GM19238 (cell line): ENCODE data around the gene HBQ1.
A peak's percentile ranks its signal among the peaks of the same experiment; 100 is the strongest.
"Not testable (repeated sequence)": the region's sequence is repeated elsewhere in the genome, so short reads cannot be mapped to it uniquely, and the experiment has no call there.

Experiments
- DNase-seq: peaks from one replicate; pipeline ENCODE4 v3.0.0; 2011; ENCODE audit warnings: low spot score; ENCODE audit not compliant: insufficient read length

The HBQ1 gene

DNA sequence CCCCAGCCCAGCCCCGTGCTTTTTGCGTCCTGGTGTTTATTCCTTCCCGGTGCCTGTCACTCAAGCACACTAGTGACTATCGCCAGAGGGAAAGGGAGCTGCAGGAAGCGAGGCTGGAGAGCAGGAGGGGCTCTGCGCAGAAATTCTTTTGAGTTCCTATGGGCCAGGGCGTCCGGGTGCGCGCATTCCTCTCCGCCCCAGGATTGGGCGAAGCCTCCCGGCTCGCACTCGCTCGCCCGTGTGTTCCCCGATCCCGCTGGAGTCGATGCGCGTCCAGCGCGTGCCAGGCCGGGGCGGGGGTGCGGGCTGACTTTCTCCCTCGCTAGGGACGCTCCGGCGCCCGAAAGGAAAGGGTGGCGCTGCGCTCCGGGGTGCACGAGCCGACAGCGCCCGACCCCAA lies 4.3 kb upstream of the HBQ1 start:
- not testable (repeated sequence) for DNase-seq

DNA sequence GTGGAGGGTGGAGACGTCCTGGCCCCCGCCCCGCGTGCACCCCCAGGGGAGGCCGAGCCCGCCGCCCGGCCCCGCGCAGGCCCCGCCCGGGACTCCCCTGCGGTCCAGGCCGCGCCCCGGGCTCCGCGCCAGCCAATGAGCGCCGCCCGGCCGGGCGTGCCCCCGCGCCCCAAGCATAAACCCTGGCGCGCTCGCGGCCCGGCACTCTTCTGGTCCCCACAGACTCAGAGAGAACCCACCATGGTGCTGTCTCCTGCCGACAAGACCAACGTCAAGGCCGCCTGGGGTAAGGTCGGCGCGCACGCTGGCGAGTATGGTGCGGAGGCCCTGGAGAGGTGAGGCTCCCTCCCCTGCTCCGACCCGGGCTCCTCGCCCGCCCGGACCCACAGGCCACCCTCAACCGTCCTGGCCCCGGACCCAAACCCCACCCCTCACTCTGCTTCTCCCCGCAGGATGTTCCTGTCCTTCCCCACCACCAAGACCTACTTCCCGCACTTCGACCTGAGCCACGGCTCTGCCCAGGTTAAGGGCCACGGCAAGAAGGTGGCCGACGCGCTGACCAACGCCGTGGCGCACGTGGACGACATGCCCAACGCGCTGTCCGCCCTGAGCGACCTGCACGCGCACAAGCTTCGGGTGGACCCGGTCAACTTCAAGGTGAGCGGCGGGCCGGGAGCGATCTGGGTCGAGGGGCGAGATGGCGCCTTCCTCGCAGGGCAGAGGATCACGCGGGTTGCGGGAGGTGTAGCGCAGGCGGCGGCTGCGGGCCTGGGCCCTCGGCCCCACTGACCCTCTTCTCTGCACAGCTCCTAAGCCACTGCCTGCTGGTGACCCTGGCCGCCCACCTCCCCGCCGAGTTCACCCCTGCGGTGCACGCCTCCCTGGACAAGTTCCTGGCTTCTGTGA lies 3.5 kb upstream of the HBQ1 start, which contains the start of gene HBA1:
Gene HBA1 (plus strand): TSS at position 204 of the 906 bp plus-strand sequence. CDS start 37 bp downstream, at position 241.
- DNase-seq = not testable (repeated sequence)

- no peak for DNase-seq
These were observed 2.9 kb upstream of the HBQ1 start for GRCh38 chr16:177394-177822.

DNA sequence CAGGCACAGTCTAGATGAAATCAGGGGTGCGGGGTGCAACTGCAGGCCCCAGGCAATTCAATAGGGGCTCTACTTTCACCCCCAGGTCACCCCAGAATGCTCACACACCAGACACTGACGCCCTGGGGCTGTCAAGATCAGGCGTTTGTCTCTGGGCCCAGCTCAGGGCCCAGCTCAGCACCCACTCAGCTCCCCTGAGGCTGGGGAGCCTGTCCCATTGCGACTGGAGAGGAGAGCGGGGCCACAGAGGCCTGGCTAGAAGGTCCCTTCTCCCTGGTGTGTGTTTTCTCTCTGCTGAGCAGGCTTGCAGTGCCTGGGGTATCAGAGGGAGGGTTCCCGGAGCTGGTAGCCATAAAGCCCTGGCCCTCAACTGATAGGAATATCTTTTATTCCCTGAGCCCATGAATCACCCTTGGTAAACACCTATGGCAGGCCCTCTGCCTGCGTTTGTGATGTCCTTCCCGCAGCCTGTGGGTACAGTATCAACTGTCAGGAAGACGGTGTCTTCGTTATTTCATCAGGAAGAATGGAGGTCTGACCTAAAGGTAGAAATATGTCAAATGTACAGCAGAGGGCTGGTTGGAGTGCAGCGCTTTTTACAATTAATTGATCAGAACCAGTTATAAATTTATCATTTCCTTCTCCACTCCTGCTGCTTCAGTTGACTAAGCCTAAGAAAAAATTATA lies 2.1 kb upstream of the HBQ1 start:
- DNase-seq = no peak

GRCh38 chr16:178668-179015 lies 1.6 kb upstream of the HBQ1 start:
- no peak for DNase-seq

- DNase-seq = no peak
These were observed 807 bp upstream of the HBQ1 start for GRCh38 chr16:179211-180092.

DNA sequence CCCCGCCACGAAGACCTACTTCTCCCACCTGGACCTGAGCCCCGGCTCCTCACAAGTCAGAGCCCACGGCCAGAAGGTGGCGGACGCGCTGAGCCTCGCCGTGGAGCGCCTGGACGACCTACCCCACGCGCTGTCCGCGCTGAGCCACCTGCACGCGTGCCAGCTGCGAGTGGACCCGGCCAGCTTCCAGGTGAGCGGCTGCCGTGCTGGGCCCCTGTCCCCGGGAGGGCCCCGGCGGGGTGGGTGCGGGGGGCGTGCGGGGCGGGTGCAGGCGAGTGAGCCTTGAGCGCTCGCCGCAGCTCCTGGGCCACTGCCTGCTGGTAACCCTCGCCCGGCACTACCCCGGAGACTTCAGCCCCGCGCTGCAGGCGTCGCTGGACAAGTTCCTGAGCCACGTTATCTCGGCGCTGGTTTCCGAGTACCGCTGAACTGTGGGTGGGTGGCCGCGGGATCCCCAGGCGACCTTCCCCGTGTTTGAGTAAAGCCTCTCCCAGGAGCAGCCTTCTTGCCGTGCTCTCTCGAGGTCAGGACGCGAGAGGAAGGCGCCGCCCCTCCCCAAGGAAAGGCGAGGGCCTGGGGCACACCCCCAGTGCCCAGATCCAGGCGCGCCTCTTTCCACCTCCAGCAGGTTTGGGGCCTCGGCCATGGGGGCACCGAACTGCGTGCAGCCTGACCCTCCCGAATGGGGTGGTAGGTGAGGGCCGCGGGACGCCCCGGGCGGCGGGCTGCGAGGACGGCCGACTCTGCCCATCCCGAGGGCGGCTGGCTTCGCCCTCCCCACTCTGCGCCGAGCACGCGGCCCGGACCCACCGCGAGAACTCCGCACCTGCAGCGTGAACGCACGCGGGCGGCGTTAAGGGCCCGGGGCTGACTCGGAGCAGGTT lies 664 bp downstream of the HBQ1 start:
- no peak for DNase-seq

DNA sequence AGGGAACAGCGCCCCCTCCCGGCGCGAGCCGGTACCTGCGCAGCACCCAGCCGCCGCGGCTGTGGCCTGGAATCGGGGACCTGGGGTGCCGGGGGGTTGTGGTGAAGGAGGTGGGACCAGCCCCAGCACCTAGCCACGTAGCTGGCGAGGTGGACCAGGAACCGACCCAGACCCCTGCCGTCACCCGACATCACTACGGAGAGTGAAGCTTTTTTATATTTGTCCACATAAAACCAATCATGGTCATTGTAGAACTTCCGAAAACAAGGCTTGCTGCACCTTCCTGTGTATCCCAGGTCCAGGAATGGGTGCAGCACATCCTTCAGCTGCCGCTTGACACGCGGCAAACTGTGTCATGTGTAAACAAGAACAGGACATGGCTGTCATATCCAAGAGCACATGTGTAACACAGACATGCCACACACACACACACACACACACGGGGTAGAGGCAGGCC lies 1.3 kb downstream of the HBQ1 start:
- DNase-seq = peak; percentile 87

DNA sequence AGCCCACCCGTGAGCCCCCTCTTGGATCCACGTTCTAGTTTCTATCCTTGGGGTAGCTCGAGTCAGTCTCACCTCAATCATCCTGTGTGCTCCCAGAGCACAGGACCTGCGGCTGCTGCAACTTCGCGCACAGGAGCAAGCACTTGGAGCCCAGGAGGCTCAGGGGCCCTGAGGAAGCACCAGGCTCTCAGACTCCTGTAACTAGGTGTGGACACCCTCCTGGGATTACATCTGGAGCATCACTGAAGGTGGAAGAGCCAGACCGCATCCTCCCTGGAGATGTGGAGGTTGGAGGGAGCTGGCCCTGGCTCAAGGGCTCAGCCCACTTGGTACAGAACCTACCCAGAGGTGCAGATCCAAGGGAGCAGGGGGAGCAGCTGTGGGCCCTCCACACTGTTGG lies 2.7 kb downstream of the HBQ1 start:
- no peak for DNase-seq

GRCh38 chr16:185213-185612 lies 5.0 kb downstream of the HBQ1 start:
- DNase-seq = no peak

DNA sequence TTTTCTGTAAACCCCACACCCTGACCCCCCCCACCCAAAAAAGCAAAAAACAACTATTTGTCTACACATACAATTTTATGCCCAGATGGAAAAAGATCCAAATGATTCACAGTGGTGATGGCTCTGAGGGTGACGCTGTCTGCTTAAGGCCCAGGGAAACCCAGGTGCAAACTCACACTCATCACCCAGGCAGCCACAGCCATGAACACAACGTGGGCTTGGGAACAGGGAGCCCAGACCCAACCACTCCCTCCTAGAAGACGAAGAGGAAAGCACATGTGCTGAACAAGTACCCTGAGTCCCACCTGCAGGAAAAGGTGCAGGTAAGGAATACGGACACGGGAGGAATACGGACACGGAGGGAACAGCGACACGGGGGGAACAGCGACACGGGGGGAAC lies 5.4 kb downstream of the HBQ1 start:
- DNase-seq = no peak

- DNase-seq = no peak
These were observed 7.1 kb downstream of the HBQ1 start for GRCh38 chr16:187330-187729.

DNA sequence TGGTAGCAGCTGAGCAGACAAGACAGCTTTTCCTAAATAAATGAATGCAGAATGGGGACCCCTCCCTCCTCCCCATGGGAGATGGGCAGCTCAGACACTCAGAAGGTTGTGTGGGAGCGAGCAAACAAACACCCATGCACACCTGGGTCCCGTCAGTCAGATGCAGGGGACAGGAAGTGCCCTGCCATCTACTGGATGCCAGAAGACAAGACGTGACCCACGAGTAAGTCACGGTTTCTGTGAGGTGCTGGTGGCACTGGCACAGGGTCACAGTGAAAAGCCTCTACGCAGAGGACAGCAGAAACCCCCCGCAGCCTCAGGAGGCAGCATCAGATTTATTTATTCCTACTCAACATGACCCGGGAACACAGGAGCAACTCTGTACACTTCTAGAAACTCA lies 8.4 kb downstream of the HBQ1 start:
- no peak for DNase-seq

DNA sequence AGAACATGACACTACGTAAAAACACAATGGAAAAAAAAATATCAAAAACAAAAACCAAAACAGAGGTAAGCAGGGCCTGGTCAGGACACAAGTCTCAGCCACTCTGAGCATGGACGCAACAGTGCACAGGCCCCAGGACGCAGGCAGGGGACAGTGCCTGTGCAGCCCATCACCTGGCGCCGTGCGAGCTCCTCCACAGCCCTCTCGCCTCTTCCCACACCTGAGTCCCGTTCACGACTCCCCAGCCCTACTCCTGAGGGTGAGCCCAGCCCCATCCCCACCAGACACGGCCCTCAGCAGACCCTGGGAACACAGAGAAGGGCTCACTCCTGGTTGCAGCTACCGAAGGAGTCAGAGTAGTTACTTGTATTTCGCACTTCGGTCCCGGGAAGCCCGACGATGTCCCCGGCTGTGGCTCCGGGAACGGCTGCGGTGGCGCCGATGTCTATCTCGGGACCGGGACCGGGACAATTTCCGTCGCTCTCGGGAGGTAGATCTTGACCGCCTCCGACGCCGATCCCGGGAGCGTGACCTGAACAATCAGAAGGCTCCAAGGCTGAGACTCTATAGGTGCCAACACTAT lies 9.4 kb downstream of the HBQ1 start:
- DNase-seq = no peak

- DNase-seq = no peak
These were observed 11.6 kb downstream of the HBQ1 start for GRCh38 chr16:191831-192230.

- no peak for DNase-seq
These were observed 12.4 kb downstream of the HBQ1 start for GRCh38 chr16:192686-193085.

GRCh38 chr16:193441-193840 lies 13.2 kb downstream of the HBQ1 start:
- no peak for DNase-seq

DNA sequence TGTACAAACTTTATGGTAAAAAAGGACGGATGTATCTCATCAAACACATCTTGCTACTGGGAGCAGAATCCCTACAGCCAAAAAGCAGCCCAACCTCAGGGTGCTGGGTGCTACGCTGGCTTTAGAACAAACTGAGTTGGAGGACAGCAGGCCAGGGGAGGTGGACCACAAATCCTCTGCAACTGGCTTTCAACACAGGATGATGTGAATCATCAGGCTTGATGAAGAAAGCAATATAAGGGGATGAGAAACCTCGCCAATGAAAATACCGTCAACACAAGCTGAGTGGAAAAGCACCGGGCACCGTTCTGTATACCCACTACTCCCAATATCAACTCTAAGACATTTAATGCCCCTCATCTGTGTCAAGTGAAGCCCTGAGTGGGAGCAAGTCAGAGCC lies 14.3 kb downstream of the HBQ1 start:
- DNase-seq = no peak

DNA sequence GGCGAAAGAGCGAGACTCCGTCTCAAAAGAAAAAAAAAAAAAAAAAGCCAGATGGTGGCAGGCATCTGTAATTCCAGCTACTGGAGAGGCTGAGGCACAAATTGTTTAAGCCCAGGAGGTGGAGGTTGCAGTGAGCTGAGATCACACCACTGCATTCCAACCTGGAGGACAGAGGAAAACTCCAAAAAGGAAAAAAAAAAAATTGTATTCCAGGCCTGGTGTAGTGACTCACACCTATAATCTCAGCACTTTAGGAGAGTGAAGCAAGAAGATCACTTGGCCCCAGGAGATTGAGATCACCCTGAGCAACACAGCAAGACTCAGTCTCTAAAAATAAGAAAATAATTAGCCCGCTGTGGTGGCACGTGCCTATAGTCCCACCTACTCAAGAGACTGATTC lies 20.1 kb downstream of the HBQ1 start:
- no peak for DNase-seq

DNA sequence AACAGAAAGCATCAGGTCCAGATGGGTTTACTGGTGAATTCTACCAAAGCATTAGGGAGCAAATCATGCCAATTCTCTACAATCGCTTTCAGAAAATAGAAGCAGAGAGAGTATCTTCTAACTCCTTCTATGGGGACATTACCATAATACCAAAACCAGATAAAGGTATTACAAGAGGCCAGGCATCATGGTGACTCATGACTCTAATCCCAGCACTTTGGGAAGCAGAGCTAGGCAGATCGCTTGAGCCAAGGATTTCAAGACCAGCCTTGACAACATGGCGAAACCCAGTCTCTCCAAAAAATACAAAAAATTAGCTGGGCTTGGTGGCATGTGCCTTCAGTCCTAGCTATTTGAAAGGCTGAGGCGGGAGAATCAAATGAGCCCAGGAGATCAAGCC lies 23.0 kb downstream of the HBQ1 start:
- no peak for DNase-seq
